ENCODE results near the gene VWA3B. TPM values are rescaled to one million over a fixed set of nuclear protein-coding genes. Genes with fewer than 3 reads are reported as not detected.

The VWA3B gene
- total and polyA plus RNA-seq, 12 donors = 0.06 to 1.4 (median 0.62) TPM; not detected in 1

DNA sequence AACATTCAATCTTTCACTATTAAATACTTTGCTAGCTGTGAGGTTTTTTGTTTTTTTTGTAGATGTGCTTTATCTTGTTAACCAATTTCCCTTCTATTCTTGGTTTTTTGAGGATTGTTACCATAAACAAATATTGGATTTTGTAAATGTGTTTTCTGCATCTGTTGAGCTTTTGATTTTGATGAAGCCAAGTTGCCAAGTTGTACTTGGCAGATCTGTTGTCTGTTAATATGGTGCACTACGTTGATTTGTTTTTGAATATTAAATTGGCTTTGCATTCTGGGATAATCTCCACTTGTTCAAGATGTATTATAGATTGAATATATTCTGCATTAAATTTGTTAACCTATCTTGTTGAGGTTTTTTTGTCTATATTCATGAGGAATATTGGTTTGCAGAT is 114.6 kb downstream of the VWA3B start:
- Histone ChIP-seq H3K9me3 (no peaks in the 10 kb centered on the region), H3K27me3 (peaks cover 0 to 4% (median 0%) of the 10 kb centered on the region in 7 donors), H3K36me3 (no peaks in the 10 kb centered on the region), H3K4me1 (no peaks in the 10 kb centered on the region), H3K27ac (no peak overlapping the region), H3K4me3 (no peak overlapping the region)
- ATAC-seq = no peak
- intact Hi-C loops (cut with DNase I) = no loop called here
- TF ChIP-seq, protein P1, sequence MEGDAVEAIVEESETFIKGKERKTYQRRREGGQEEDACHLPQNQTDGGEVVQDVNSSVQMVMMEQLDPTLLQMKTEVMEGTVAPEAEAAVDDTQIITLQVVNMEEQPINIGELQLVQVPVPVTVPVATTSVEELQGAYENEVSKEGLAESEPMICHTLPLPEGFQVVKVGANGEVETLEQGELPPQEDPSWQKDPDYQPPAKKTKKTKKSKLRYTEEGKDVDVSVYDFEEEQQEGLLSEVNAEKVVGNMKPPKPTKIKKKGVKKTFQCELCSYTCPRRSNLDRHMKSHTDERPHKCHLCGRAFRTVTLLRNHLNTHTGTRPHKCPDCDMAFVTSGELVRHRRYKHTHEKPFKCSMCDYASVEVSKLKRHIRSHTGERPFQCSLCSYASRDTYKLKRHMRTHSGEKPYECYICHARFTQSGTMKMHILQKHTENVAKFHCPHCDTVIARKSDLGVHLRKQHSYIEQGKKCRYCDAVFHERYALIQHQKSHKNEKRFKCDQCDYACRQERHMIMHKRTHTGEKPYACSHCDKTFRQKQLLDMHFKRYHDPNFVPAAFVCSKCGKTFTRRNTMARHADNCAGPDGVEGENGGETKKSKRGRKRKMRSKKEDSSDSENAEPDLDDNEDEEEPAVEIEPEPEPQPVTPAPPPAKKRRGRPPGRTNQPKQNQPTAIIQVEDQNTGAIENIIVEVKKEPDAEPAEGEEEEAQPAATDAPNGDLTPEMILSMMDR (IDR thresholded peaks at IDR 0.05) = no peak
- no peak for DNase-seq
- WGBS, 2 donors = 49 to 51% methylated on average over 1 of the region's 1 CpG

DNA sequence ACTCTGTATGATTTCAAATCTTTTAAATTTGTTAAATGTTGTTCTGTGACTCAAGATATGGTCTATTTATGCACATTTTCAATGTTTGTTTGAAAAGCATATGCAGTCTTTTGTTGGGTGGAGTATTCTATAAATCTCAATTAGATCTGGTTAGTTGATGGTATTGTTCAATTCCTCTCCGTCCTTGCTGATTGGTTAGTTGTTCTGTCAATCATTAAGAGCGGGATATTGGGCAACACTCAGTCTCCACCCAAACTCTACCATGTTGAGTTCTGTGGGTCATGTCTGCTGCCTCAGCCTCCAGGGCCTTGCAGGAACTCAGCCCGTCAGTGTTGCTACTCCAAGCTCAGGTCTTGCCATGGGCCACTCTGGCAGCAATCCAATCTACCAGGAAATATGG is 118.9 kb downstream of the VWA3B start:
- H3K4me3 ChIP-seq = no peak overlapping the region
- no peaks in the 10 kb centered on the region for H3K36me3 ChIP-seq
- no peak for DNase-seq
- no peak overlapping the region for H3K27ac ChIP-seq
- intact Hi-C loops (cut with DNase I) = no loop called here
- H3K4me1 ChIP-seq = no peaks in the 10 kb centered on the region
- H3K9me3 ChIP-seq = no peaks in the 10 kb centered on the region
- TF ChIP-seq, protein P1 (IDR thresholded peaks at IDR 0.05) = no peak
- WGBS, 2 donors = 94 to 95% methylated on average over 3 of the region's 3 CpGs
- H3K27me3 ChIP-seq = peaks cover 0 to 4% (median 0%) of the 10 kb centered on the region in 7 donors
- no peak for ATAC-seq

DNA sequence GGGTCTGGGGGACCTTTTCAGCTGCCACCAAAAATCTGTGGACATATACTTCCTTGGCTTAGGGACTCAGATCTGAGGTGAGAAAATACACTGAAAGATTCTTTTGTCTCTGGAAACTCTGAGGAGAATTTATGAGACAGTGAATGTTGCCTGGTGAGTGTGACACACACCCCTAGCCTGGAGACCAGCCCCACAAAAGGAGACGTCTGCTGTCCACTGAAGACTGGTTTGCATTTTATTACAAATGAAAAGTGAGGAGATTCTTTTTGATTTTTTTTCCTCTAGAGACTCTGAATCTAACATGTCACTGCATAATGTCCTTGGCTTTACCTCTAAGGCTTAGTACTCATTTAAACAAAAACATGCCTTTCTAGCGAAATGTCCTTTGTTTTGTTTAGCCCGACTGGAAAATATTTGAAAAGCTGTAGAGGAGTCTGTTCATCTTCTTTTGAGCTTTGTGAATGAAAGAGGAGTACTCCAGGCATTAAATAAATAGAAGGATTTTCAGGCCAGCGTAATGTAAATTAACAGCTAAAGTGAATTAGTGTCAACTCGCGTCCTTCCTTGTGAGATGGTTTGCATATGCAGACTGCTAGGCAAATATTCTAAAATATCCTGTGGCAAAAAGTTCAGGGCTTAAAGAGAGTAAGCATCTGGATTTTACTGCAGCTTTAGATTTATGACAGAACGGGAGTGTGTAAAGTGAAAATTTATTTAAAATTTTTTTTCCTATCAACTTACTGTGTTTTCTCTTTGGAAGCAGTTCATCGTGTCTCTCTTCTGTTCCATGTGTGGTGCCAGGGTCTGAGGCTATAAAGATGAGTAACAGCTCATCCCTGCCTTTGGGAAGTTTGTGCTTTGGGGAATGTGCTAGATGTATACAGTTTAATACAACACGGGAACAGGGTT is 125.4 kb downstream of the VWA3B start:
- ATAC-seq (no peak), DNase-seq (no peak)
- H3K4me1 ChIP-seq = no peaks in the 10 kb centered on the region
- H3K36me3 ChIP-seq = no peaks in the 10 kb centered on the region
- no peaks in the 10 kb centered on the region for H3K9me3 ChIP-seq
- TF ChIP-seq, protein P1 (IDR thresholded peaks at IDR 0.05) = no peak
- peaks cover 0 to 15% (median 0%) of the 10 kb centered on the region in 7 donors for H3K27me3 ChIP-seq
- no peak overlapping the region for H3K27ac ChIP-seq
- 73 to 78% methylated on average over 9 of the region's 9 CpGs for WGBS, 2 donors
- no peak overlapping the region for H3K4me3 ChIP-seq
- intact Hi-C loops (cut with DNase I) = no loop called here

DNA sequence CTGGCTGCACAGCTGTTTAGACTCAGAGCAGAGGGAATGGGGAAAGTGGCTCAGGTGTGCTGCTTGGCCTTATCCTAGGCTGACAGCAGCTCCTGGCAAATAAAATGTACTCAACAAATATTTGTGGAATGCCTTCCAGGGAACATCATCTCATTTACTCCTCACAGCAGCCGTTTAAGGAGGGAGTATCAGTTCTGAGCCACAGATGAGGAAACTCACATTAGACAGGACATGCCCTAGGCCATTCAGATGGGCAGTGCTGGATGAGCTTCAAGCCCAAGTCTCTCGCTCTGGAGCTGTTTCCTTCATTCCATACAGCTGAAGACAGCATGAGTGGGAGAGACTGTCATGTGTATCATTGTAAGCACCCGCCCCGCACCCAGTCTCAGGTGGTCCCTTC is 129.6 kb downstream of the VWA3B start:
- H3K4me3 ChIP-seq = no peak overlapping the region
- H3K9me3 ChIP-seq = peaks cover 0 to 26% (median 0%) of the 10 kb centered on the region in 11 donors
- H3K36me3 ChIP-seq = no peaks in the 10 kb centered on the region
- ATAC-seq (no peak), DNase-seq (no peak)
- no peak overlapping the region for H3K27ac ChIP-seq
- no peaks in the 10 kb centered on the region for H3K4me1 ChIP-seq
- TF ChIP-seq, protein P1 (IDR thresholded peaks at IDR 0.05) = no peak
- H3K27me3 ChIP-seq = peaks cover 0 to 6% (median 0%) of the 10 kb centered on the region in 7 donors
- 71 to 77% methylated on average over 4 of the region's 4 CpGs for WGBS, 2 donors
- intact Hi-C loops (cut with DNase I) = no loop called here

Data from heart right ventricle (tissue), 16 donors.